DND-41 (cell line): ENCODE data around the gene FOXO6.

Source experiments
- EZH2 ChIP-seq: IDR thresholded peaks from 3 replicates; pipeline ENCODE4 v1.6.1; 2012; ENCODE audit warnings: borderline replicate concordance, low read depth, mild to moderate bottlenecking, moderate library complexity, low read length, inconsistent platforms; ENCODE audit not compliant: severe bottlenecking
- TF ChIP-seq, protein P1 (sequence below): IDR thresholded peaks from 2 replicates; pipeline ENCODE4 v1.5.1; 2012; ENCODE audit warnings: borderline replicate concordance, low read length, moderate library complexity, mild to moderate bottlenecking; ENCODE audit not compliant: poor library complexity, severe bottlenecking; ENCODE audit errors: extremely low read depth

- TF ChIP-seq, protein P1, sequence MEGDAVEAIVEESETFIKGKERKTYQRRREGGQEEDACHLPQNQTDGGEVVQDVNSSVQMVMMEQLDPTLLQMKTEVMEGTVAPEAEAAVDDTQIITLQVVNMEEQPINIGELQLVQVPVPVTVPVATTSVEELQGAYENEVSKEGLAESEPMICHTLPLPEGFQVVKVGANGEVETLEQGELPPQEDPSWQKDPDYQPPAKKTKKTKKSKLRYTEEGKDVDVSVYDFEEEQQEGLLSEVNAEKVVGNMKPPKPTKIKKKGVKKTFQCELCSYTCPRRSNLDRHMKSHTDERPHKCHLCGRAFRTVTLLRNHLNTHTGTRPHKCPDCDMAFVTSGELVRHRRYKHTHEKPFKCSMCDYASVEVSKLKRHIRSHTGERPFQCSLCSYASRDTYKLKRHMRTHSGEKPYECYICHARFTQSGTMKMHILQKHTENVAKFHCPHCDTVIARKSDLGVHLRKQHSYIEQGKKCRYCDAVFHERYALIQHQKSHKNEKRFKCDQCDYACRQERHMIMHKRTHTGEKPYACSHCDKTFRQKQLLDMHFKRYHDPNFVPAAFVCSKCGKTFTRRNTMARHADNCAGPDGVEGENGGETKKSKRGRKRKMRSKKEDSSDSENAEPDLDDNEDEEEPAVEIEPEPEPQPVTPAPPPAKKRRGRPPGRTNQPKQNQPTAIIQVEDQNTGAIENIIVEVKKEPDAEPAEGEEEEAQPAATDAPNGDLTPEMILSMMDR, result no peak
- TF ChIP-seq EZH2, result no peak
Measured at GRCh38 chr1:41351262-41352151, 9.7 kb upstream of the FOXO6 start.
